DMS79 (cell line): ENCODE measurements around the gene SPG21.
"Not testable (repeated sequence)": the region's sequence is repeated elsewhere in the genome, so short reads cannot be mapped to it uniquely, and the experiment has no call there.

Experiments
- DNase-seq: peaks from one replicate; lab custom pipeline; 2025; lab: John Stamatoyannopoulos, UW

SPG21 gene, protein sequence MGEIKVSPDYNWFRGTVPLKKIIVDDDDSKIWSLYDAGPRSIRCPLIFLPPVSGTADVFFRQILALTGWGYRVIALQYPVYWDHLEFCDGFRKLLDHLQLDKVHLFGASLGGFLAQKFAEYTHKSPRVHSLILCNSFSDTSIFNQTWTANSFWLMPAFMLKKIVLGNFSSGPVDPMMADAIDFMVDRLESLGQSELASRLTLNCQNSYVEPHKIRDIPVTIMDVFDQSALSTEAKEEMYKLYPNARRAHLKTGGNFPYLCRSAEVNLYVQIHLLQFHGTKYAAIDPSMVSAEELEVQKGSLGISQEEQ

DNA sequence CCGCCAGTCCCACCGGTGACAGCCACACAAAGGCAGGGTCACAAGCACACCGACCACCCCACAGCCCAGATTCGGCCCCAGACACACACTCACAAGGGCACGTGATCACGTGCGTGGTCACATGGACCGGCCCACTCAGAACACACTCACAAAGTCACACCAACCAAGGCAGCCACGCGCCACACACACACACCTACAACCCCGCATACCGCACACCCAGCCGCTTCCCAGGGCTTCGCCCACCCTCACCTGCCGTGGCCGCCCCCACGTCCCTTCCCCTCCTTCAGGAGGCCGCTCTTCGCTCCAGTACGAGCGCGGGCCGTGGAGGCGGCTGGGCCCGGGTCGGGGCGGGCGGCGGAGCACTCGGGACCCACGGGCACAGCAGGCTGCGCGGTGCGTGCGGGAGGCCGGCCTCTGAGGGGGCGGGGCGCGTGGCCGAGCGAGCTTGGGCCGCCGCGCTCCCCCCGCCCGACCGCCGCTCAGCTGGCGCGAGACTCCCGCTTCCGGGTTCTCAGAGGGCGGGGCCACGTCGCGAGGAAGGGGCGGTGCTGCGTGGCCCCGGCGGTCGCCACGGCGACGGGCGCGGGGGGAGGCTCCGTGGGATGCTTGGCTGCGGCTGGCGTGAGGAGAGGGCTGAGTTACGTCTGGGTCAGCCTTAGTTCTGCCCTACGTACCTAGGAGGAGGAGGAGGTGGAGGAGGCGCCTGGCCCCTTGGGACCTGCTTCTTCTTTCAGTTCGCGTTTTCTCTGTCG, at the start of gene SPG21:
Gene SPG21 (minus strand): TSS at position 499 of the 752 bp plus-strand sequence. CDS start 6,345 bp downstream, outside the sequence.
- DNase-seq: peak; percentile 49

DNA sequence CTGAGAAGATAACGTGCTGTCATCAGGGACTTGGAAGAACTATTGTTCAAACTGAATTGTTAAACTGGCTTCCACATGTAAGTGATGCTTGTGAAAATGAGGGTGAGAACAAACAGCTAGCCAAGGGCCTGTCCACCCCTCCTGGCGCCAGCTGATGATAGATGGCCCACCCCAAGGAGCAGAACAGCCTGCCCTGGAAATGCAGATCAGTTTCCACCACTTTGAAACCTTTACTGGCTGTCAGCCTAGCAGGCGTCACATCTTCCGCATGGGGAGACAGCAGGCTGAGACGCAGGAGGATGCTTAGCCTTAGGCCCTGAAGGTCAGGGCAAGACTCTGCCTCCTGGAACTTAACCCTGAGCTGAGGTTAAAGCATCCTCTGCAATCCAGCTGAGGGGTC, 49.1 kb upstream of the SPG21 start:
- no peak for DNase-seq

GRCh38 chr15:65038428-65038827, 48.7 kb upstream of the SPG21 start:
- DNase-seq: no peak

GRCh38 chr15:65037309-65037708, 47.6 kb upstream of the SPG21 start:
- no peak for DNase-seq

DNA sequence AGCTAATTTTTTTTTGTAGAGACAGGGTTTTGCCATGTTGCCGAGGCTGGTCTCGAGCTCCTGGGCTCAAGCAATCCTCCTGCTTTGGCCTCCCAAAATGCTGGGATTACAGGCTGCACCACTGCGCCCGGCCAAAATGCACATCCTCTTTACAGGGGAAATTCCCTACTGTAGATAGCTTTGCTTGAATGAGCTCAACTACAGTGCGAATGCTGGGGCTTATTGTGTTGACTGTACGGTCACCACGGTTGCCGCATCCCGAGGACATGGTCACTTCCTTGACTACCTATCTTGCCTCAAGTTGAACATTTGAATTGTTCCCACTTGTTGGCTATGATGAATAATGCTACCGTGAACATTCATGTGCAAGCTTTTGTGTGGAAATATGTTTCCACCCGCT, 45.0 kb upstream of the SPG21 start:
- DNase-seq: no peak

DNA sequence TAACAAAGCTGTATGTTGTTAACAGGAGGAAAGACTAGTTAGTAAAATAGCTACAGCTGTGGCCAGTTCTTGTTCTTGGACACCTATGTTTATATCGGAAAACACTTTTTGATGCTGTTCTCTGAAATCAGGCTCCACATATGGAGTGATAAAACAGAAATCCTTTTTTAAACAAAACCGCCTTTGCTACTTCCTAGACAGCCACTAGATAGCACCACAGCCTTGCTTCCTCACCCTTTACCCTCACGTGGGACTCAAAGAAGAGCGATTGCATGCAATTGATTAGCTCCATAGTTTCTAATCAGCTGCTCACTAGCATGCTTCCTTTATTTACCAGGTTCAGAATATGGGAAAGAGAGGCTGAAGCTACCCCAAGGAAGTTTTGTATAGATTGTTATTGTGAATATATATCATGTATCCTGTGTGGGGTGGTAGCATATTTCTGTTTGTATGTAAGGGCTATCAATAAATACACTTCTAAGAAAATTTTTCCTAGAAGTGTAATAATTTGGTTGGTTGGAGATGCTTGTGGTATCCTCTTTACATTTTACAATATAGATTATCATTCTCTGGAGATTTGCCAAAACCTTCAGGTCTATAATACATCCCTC, 44.0 kb upstream of the SPG21 start:
- no peak for DNase-seq

DNA sequence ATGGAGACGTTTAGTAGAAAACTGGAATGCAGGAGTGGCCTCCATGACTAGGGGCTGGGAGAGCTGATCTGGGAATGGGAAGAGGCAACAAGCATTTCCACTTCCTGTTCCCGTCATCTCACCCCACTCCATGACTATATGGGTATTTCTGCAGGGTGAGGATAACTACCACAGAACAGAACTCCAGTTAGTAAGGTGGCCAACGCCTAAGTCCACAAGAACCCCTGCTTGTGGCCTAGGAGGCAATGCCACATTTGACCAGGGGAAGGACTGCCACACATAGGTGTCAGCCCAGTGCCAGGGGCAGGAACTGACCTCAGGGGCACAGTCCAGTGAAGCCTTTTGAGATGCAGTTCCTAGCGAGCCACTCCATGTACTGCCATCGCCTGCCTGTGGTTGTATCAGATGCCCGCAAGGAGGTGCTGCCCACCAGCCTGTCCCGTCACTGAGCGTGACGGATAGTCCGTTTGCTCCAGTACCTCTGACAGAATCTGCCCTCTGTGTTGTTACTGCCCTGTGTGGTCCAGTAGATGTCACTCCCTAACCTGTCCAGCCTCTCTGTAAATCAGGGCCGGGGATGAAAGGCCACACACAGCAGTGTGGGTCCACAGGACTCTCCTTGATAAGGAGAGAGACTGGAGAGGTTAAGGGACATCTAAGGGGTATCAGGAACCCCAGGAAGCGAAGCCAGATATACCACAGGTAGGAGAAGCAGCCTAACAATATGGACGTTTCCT, 43.3 kb upstream of the SPG21 start:
- DNase-seq: no peak

DNA sequence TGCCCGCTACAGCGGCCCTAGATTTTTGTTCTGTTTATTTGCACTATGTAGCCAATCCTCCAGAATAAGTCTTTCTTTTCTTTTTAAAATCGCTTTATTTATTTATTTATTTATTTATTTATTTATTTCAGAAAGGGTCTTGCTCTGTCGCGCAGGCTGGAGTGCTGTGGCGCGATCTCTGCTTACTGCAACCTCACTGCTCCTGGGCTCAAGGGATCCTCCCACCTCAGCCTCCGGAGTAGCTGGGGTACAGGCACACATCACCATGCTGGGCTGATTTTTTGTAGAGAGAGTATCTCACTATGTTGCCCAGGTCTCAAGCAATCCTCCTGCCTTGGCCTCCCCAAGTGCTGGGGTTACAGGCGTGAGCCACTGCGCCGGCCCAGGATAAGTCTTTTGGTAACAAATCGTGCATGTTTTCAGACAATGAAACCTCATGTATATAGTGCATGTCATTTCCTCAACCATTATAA, 40.1 kb upstream of the SPG21 start:
- no peak for DNase-seq

GRCh38 chr15:65028921-65029735, 39.4 kb upstream of the SPG21 start, which contains the start of gene MTFMT:
Gene MTFMT, minus strand, starts transcription at chr15:65029639. Its CDS starts 26 bp downstream, at chr15:65029613.
- peak; percentile 4 for DNase-seq

GRCh38 chr15:65028338-65028737, 38.6 kb upstream of the SPG21 start:
- no peak for DNase-seq

- DNase-seq: no peak
Measured at GRCh38 chr15:65027593-65027992, 37.9 kb upstream of the SPG21 start.

DNA sequence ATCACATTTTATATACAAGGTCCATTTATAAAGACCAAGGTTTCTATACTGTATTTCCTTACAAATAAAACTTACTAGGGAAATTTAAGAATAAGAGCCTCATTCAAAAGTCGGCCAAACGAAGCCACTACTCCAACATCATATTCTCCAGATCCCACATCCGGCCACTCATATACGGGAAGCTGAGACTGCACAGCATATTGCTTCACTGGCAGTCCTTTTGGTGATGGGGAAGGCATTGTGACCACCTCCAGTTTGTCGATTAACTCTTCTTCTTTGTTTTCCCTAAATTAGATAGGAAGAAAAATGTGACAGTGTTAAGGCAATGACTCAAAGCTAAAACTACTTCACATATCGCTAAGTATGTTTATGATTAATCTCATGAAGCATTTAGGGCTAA, 37.0 kb upstream of the SPG21 start:
- DNase-seq: no peak

- DNase-seq: no peak
Measured at GRCh38 chr15:65021488-65021887, 31.8 kb upstream of the SPG21 start.

- DNase-seq: no peak
Measured at GRCh38 chr15:65020419-65020818, 30.7 kb upstream of the SPG21 start.

DNA sequence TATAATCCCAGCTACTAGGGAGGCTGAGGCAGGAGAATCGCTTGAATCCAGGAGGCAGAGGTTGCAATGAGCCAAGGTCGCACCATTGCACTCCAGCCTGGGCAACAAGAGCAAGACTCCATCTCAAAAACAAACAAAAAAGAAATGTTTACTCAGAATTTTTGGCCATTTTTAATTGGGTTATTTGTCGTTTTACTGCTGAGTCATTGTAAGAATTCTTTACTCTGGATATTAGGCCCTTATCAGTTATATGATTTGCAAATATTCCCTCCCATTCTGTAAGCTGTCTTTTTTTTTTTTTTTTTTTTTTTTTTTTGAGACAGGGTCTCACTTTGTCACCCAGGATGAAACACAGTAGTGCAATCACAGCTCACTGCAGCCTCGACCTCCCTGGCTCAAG, 21.5 kb upstream of the SPG21 start:
- DNase-seq: not testable (repeated sequence)

GRCh38 chr15:65008983-65009382, 19.3 kb upstream of the SPG21 start:
- DNase-seq: no peak

- DNase-seq: no peak
Measured at GRCh38 chr15:65006876-65007275, 17.2 kb upstream of the SPG21 start.

- DNase-seq: no peak
Measured at GRCh38 chr15:65004993-65005392, 15.3 kb upstream of the SPG21 start.

- DNase-seq: no peak
Measured at GRCh38 chr15:64997745-64998375, 8.1 kb upstream of the SPG21 start.

GRCh38 chr15:64997066-64997465, 7.4 kb upstream of the SPG21 start:
- no peak for DNase-seq

- no peak for DNase-seq
Measured at GRCh38 chr15:64993290-64993689, 3.6 kb upstream of the SPG21 start.
